ENCODE measurements around the gene SLC43A2.

Gene SLC43A2

GRCh38 chr17:1606352-1606985 lies 22.2 kb downstream of the SLC43A2 start:
- no peak overlapping the region for H3K4me3 ChIP-seq (ENCODE audit: control insufficient read depth, low read depth, low read length)
- TF ChIP-seq CTCF (conservative IDR thresholded peaks at IDR 0.05; ENCODE audit: control insufficient read depth, insufficient read depth, low read depth, low read length), result no peak
- no peak for DNase-seq (ENCODE audit: low read depth)

- DNase-seq (ENCODE audit: low read depth), result no peak
- H3K4me3 ChIP-seq (ENCODE audit: control insufficient read depth, low read depth, low read length), result no peak overlapping the region
- no peak for TF ChIP-seq CTCF (conservative IDR thresholded peaks at IDR 0.05; ENCODE audit: control insufficient read depth, insufficient read depth, low read depth, low read length)
Measured at GRCh38 chr17:1605681-1606351, 22.8 kb downstream of the SLC43A2 start.

- no peak for DNase-seq (ENCODE audit: low read depth)
- TF ChIP-seq CTCF (conservative IDR thresholded peaks at IDR 0.05; ENCODE audit: control insufficient read depth, insufficient read depth, low read depth, low read length), result no peak
- no peak overlapping the region for H3K4me3 ChIP-seq (ENCODE audit: control insufficient read depth, low read depth, low read length)
Measured at GRCh38 chr17:1604831-1605528, 23.7 kb downstream of the SLC43A2 start.

- no peak for DNase-seq (ENCODE audit: low read depth)
- no peak for TF ChIP-seq CTCF (conservative IDR thresholded peaks at IDR 0.05; ENCODE audit: control insufficient read depth, insufficient read depth, low read depth, low read length)
- H3K4me3 ChIP-seq (ENCODE audit: control insufficient read depth, low read depth, low read length), result no peak overlapping the region
Measured at GRCh38 chr17:1601571-1601970, 27.1 kb downstream of the SLC43A2 start.

- DNase-seq (ENCODE audit: low read depth), result no peak
- TF ChIP-seq CTCF (conservative IDR thresholded peaks at IDR 0.05; ENCODE audit: control insufficient read depth, insufficient read depth, low read depth, low read length), result no peak
- no peak overlapping the region for H3K4me3 ChIP-seq (ENCODE audit: control insufficient read depth, low read depth, low read length)
Measured at GRCh38 chr17:1598399-1599095, 30.1 kb downstream of the SLC43A2 start.

GRCh38 chr17:1597861-1598342 lies 30.7 kb downstream of the SLC43A2 start:
- H3K4me3 ChIP-seq (ENCODE audit: control insufficient read depth, low read depth, low read length), result no peak overlapping the region
- DNase-seq (ENCODE audit: low read depth), result no peak
- no peak for TF ChIP-seq CTCF (conservative IDR thresholded peaks at IDR 0.05; ENCODE audit: control insufficient read depth, insufficient read depth, low read depth, low read length)

Data from fibroblast of mammary gland (primary cell).